OCI-LY1 (cell line): Measurements from ENCODE around the gene MEOX2.

Experiments
- CTCF ChIP-seq: fragments of 200-600 bp; sonication (generic), shearing (Covaris generic); IDR thresholded peaks from 2 replicates; pipeline ENCODE4 v1.5.1; 2017; ENCODE audit warnings: mild to moderate bottlenecking, antibody characterized with exemption, low read length, moderate library complexity, mixed read lengths
- EZH2 ChIP-seq: fragments of 200-600 bp; sonication (generic), shearing (Covaris generic); IDR thresholded peaks from 2 replicates; pipeline ENCODE4 v1.8.0; 2017; ENCODE audit warnings: borderline replicate concordance, mixed run types, mild to moderate bottlenecking, antibody characterized with exemption, low read length, moderate library complexity, mixed read lengths

- TF ChIP-seq CTCF (no peak), EZH2 (no peak)
Measured at GRCh38 chr7:15628876-15629275, 57.6 kb downstream of the MEOX2 start.
